IMR-90 (cell line): Measurements from ENCODE around the gene CD6. TPM values are rescaled to one million over a fixed set of nuclear protein-coding genes. Genes with fewer than 3 reads are reported as not detected.

Source experiments
- ATAC-seq: fragments of 200-7000 bp; cut with Tn5 transposase; 2 replicates; pipeline ENCODE4 v1.9.1; 2020; ENCODE audit warnings: low read depth, mild to moderate bottlenecking, moderate library complexity
- BruUV-seq: library from RNA; stranded (reverse); fragments of 400-500 nt; replicated peaks from 2 replicates; lab custom pipeline; 2021; lab: Mats Ljungman, UMichigan
- CTCF ChIA-PET: fragments of 300-600 bp; formaldehyde crosslinking; extraction: SDS; loops from one replicate; lab custom pipeline; 2021; ENCODE audit warnings: antibody characterized with exemption; lab: Yijun Ruan, JAX
- POLR2A ChIA-PET: fragments of 300-600 bp; sonication (Branson Sonifier 250); formaldehyde crosslinking; loops from one replicate; lab custom pipeline; 2022; ENCODE audit warnings: antibody characterized with exemption; ENCODE audit not compliant: unreplicated experiment; lab: Charles Lee
- DNase-seq: peaks from one replicate; pipeline ENCODE4 v3.0.0; 2013
- H2AFZ ChIP-seq: replicated peaks from 2 replicates; pipeline ENCODE3; 2013; ENCODE audit warnings: low read length, mild to moderate bottlenecking; ENCODE audit not compliant: poor library complexity
- H2AK5ac ChIP-seq: 2 replicates; pipeline ENCODE4 v1.6.1; 2013; ENCODE audit warnings: low read depth, low read length, inconsistent platforms
- H2AK9ac ChIP-seq: replicated peaks from 2 replicates; pipeline ENCODE3; 2013; ENCODE audit warnings: mild to moderate bottlenecking, low read depth, low read length, moderate library complexity; ENCODE audit not compliant: poor library complexity
- H2BK120ac ChIP-seq: 2 replicates; pipeline ENCODE4 v1.6.1; 2013; ENCODE audit warnings: low read depth, low read length, inconsistent platforms
- H2BK15ac ChIP-seq: 3 replicates; pipeline ENCODE4 v1.6.1; 2013; ENCODE audit warnings: low read depth, low read length, inconsistent platforms
- H2BK20ac ChIP-seq: 2 replicates; pipeline ENCODE4 v1.6.1; 2013; ENCODE audit warnings: low read depth, mild to moderate bottlenecking, inconsistent platforms, low read length, moderate library complexity
- H2BK5ac ChIP-seq: 2 replicates; pipeline ENCODE4 v1.6.1; 2013; ENCODE audit warnings: mild to moderate bottlenecking, low read depth, low read length, inconsistent platforms; ENCODE audit not compliant: poor library complexity, severe bottlenecking
- H3K14ac ChIP-seq: replicated peaks from 2 replicates; pipeline ENCODE4 v1.6.1; 2013; ENCODE audit warnings: low read depth, low read length, inconsistent platforms
- H3K18ac ChIP-seq: 2 replicates; pipeline ENCODE4 v1.6.1; 2013; ENCODE audit warnings: low read depth, low read length, control low read depth
- H3K23ac ChIP-seq: 2 replicates; pipeline ENCODE4 v1.6.1; 2013; ENCODE audit warnings: low read depth, low read length, inconsistent platforms
- H3K27ac ChIP-seq: 2 replicates; pipeline ENCODE4 v1.5.1; 2013; ENCODE audit warnings: mild to moderate bottlenecking, control low read depth, low read length; ENCODE audit not compliant: insufficient read depth
- H3K27me3 ChIP-seq: 2 replicates; pipeline ENCODE4 v1.6.1; 2013; ENCODE audit warnings: low read length; ENCODE audit not compliant: control insufficient read depth, insufficient read depth
- H3K36me3 ChIP-seq: 2 replicates; pipeline ENCODE4 v1.6.1; 2013; ENCODE audit warnings: low read length, mixed read lengths; ENCODE audit not compliant: control insufficient read depth, insufficient read depth
- H3K4ac ChIP-seq: 2 replicates; pipeline ENCODE4 v1.6.1; 2013; ENCODE audit warnings: low read depth, low read length, inconsistent platforms
- H3K4me1 ChIP-seq: 2 replicates; pipeline ENCODE4 v1.6.1; 2013; ENCODE audit warnings: low read length, mixed read lengths; ENCODE audit not compliant: control insufficient read depth, insufficient read depth
- H3K4me2 ChIP-seq: 2 replicates; pipeline ENCODE4 v1.6.1; 2013; ENCODE audit warnings: low read depth, mild to moderate bottlenecking, control low read depth, low read length, moderate library complexity
- H3K4me3 ChIP-seq: 2 replicates; pipeline ENCODE4 v1.5.1; 2013; ENCODE audit warnings: low read depth, mild to moderate bottlenecking, control low read depth, low read length, moderate library complexity; ENCODE audit not compliant: insufficient read depth
- H3K56ac ChIP-seq: 2 replicates; pipeline ENCODE4 v1.6.1; 2013; ENCODE audit warnings: low read length, inconsistent platforms; ENCODE audit not compliant: insufficient read depth; ENCODE audit errors: extremely low read depth
- H3K79me1 ChIP-seq, 2 experiments: 2 replicates each; pipeline ENCODE4 v1.6.1; 2013; ENCODE audit warnings: low read length in 2 of 2, inconsistent platforms in 1 of 2, low read depth in 1 of 2
- H3K9ac ChIP-seq: 2 replicates; pipeline ENCODE4 v1.6.1; 2013; ENCODE audit warnings: low read depth, low read length, control low read depth
- H3K9me1 ChIP-seq: 2 replicates; pipeline ENCODE4 v1.6.1; 2013; ENCODE audit warnings: low read length, inconsistent platforms; ENCODE audit not compliant: insufficient read depth
- H3K9me3 ChIP-seq: 2 replicates; pipeline ENCODE4 v1.6.1; 2013; ENCODE audit warnings: low read length; ENCODE audit not compliant: control insufficient read depth, insufficient read depth
- H4K20me1 ChIP-seq: 2 replicates; pipeline ENCODE4 v1.6.1; 2013; ENCODE audit warnings: low read length, inconsistent platforms; ENCODE audit not compliant: insufficient read depth
- H4K5ac ChIP-seq: 2 replicates; pipeline ENCODE4 v1.6.1; 2013; ENCODE audit warnings: mild to moderate bottlenecking, low read depth, low read length, control low read depth
- H4K8ac ChIP-seq, 2 experiments: 2 replicates each; pipeline ENCODE4 v1.6.1; 2013; ENCODE audit warnings: low read depth in 2 of 2, low read length in 2 of 2, control low read depth in 1 of 2, inconsistent platforms in 1 of 2
- H4K91ac ChIP-seq: 2 replicates; pipeline ENCODE4 v1.6.1; 2013; ENCODE audit warnings: low read depth, low read length, inconsistent platforms; ENCODE audit not compliant: insufficient read depth
- BHLHE40 ChIP-seq: fragments of 150-350 bp; IDR thresholded peaks from 2 replicates; pipeline ENCODE4 v1.6.1; 2016; ENCODE audit warnings: mild to moderate bottlenecking, low read depth, low read length
- CEBPB ChIP-seq: IDR thresholded peaks from 2 replicates; pipeline ENCODE4 v1.6.1; 2012; ENCODE audit warnings: low read depth, low read length, improper control_type of control experiment
- CHD1 ChIP-seq: IDR thresholded peaks from 2 replicates; pipeline ENCODE4 v1.6.1; 2012; ENCODE audit warnings: low read depth, low read length, improper control_type of control experiment
- FOS ChIP-seq: fragments of 150-350 bp; IDR thresholded peaks from 2 replicates; pipeline ENCODE4 v1.6.1; 2016; ENCODE audit warnings: low read depth, low read length
- MAFK ChIP-seq: IDR thresholded peaks from 2 replicates; pipeline ENCODE4 v1.6.1; 2012; ENCODE audit warnings: low read depth, low read length, improper control_type of control experiment
- MAZ ChIP-seq: IDR thresholded peaks from 2 replicates; pipeline ENCODE4 v1.6.1; 2012; ENCODE audit warnings: low read depth, mild to moderate bottlenecking, low read length, improper control_type of control experiment, moderate library complexity, borderline replicate concordance
- MXI1 ChIP-seq: IDR thresholded peaks from 2 replicates; pipeline ENCODE4 v1.6.1; 2012; ENCODE audit warnings: low read depth, mild to moderate bottlenecking, low read length, moderate library complexity, borderline replicate concordance
- NFE2L2 ChIP-seq: fragments of 150-350 bp; IDR thresholded peaks from 2 replicates; pipeline ENCODE4 v1.6.1; 2016; ENCODE audit warnings: low read depth, mild to moderate bottlenecking, low read length
- POLR2A ChIP-seq: IDR thresholded peaks from 2 replicates; pipeline ENCODE4 v1.6.1; 2012; ENCODE audit warnings: mild to moderate bottlenecking, low read depth, low read length
- RAD21 ChIP-seq: IDR thresholded peaks from 2 replicates; pipeline ENCODE4 v1.6.1; 2012; ENCODE audit warnings: low read length, improper control_type of control experiment
- RCOR1 ChIP-seq: IDR thresholded peaks from 2 replicates; pipeline ENCODE4 v1.6.1; 2012; ENCODE audit warnings: mild to moderate bottlenecking, low read length, improper control_type of control experiment; ENCODE audit not compliant: insufficient replicate concordance
- WGBS, 2 experiments: methylation state at CpG; one replicate each; pipeline versions ENCODE4 v1.1.5 to v1.1.7; 2013; ENCODE audit warnings: missing lambda C conversion rate in 2 of 2; ENCODE audit not compliant: insufficient read length in 1 of 2; ENCODE audit errors: extremely low coverage in 2 of 2; 5-methylcytosine and 5-hydroxymethylcytosine counted together
- dilution Hi-C: fragments of 300-500 bp; cut with HindIII; formaldehyde crosslinking; loops from one replicate; pipeline ENCODE4 v1.14.3; 2018; ENCODE audit warnings: low sequenced_read_pairs; ENCODE audit not compliant: unreplicated experiment
- in situ Hi-C: fragments of 300-500 bp; cut with MboI; formaldehyde crosslinking; loops from 3 replicates; pipeline ENCODE4 v1.14.3; 2019; ENCODE audit warnings: low sequenced_read_pairs, inconsistent platforms, mixed read lengths
- intact Hi-C: fragments of 100-400 bp; cut with micrococcal nuclease; formaldehyde crosslinking; loops from 2 replicates; pipeline ENCODE4 v1.10.0; 2022
- polyA plus RNA-seq, 3 experiments: library from polyadenylated mRNA; depleted of rRNA; stranded (reverse); fragments of >200 nt; gene quantifications; 2 replicates each; pipeline ENCODE4 v1.2.3, GENCODE V29; 2012; ENCODE audit warnings: low replicate concordance in 1 of 3
- total RNA-seq: library from RNA; depleted of rRNA; stranded (reverse); fragments of >200 nt; gene quantifications from 2 replicates; pipeline ENCODE4 v1.2.3, GENCODE V29; 2012

The CD6 gene
- total and polyA plus RNA-seq, 2 of the 4 experiments (the other 2 are of a cell fraction): not detected

GRCh38 chr11:61019832-61020405, 48.4 kb downstream of the CD6 start:
- ChIA-PET POLR2A (no interaction called here), CTCF (interaction anchor here (1.0 kb wide), 1 partner anchor 35 kb away, joined by 4 read pairs; no protein-coding TSS in a partner anchor)
- Histone ChIP-seq H3K4me3 (no peak overlapping the region), H3K23ac (no peak overlapping the region), H3K9ac (no peak overlapping the region), H2AFZ (no peak overlapping the region), H2BK120ac (no peak overlapping the region), H3K27ac (no peak overlapping the region), H3K27me3 (peaks cover 53% of the 10 kb centered on the region), H3K4me2 (no peak overlapping the region), H3K79me1 (no peaks in the 10 kb centered on the region), H3K56ac (no peak overlapping the region), H3K4me1 (no peaks in the 10 kb centered on the region), H4K91ac (no peak overlapping the region), H2AK9ac (no peak overlapping the region), H3K9me3 (no peaks in the 10 kb centered on the region), H2BK5ac (no peak overlapping the region), H2BK15ac (no peak overlapping the region), H4K8ac (no peak overlapping the region), H3K18ac (no peak overlapping the region), H3K36me3 (no peaks in the 10 kb centered on the region), H4K5ac (no peak overlapping the region), H2BK20ac (no peak overlapping the region), H3K14ac (no peak overlapping the region), H2AK5ac (no peak overlapping the region), H3K4ac (no peak overlapping the region), H3K9me1 (no peaks in the 10 kb centered on the region), H4K20me1 (no peaks in the 10 kb centered on the region; the same call in 1 of the 2 replicates)
- intact Hi-C loops: no loop called here
- no peak for TF ChIP-seq POLR2A
- no peak for TF ChIP-seq RAD21
- TF ChIP-seq MXI1: no peak
- no peak for TF ChIP-seq RCOR1
- no peak for TF ChIP-seq CEBPB
- no peak for TF ChIP-seq BHLHE40
- no peak for TF ChIP-seq MAFK
- no peak for TF ChIP-seq NFE2L2
- TF ChIP-seq CHD1: no peak
- no peak for TF ChIP-seq FOS
- no peak for TF ChIP-seq MAZ
- 55% methylated on average over 2 of the region's 9 CpGs; no CpG with 5 or more reads in 1 of the 2 experiments for WGBS, 2 experiments
- in situ Hi-C loops: no loop called here
- no TSS peak for BruUV-seq
- no peak for ATAC-seq
- dilution Hi-C loops: no loop called here
- no peak for DNase-seq
